PFSK-1 (cell line): Measurements from ENCODE around the gene ITGA1.

Experiments
- POLR2AphosphoS5 ChIP-seq: IDR thresholded peaks from 2 replicates; pipeline ENCODE4 v1.6.1; 2012; ENCODE audit warnings: low read depth, mild to moderate bottlenecking, control low read depth, low read length, moderate library complexity
- REST ChIP-seq, 2 experiments: IDR thresholded peaks; 2 replicates each; pipeline versions ENCODE4 v1.6.1 to v1.8.0; 2011 to 2012; ENCODE audit warnings: low read depth in 2 of 2, low read length in 2 of 2, control low read depth in 1 of 2, inconsistent platforms in 1 of 2, mild to moderate bottlenecking in 1 of 2, moderate library complexity in 1 of 2; ENCODE audit not compliant: insufficient read depth in 1 of 2
- SIN3A ChIP-seq: IDR thresholded peaks from 2 replicates; pipeline ENCODE4 v1.6.1; 2012; ENCODE audit warnings: mild to moderate bottlenecking, low read length, moderate library complexity, borderline replicate concordance; ENCODE audit not compliant: insufficient read depth
- TAF1 ChIP-seq: IDR thresholded peaks from 2 replicates; pipeline ENCODE4 v1.6.1; 2012; ENCODE audit warnings: low read length, control low read depth, borderline replicate concordance; ENCODE audit not compliant: insufficient read depth

GRCh38 chr5:52796031-52796430, 8.3 kb downstream of the ITGA1 start:
- TF ChIP-seq SIN3A, result no peak
- no peak for TF ChIP-seq REST (IDR thresholded peaks at IDR 0.05; ENCODE audit: insufficient read depth in 1 of 2, low read depth in 2 of 2, low read length in 2 of 2)
- no peak for TF ChIP-seq POLR2AphosphoS5
- TF ChIP-seq TAF1, result no peak
